OCI-LY7 (cell line): Measurements from ENCODE around the gene CD93. TPM values are rescaled to one million over a fixed set of nuclear protein-coding genes. Genes with fewer than 3 reads are reported as not detected.

Experiments
- BruUV-seq: library from RNA; stranded (reverse); fragments of 400-500 nt; replicated peaks from 2 replicates; lab custom pipeline; 2021; lab: Mats Ljungman, UMichigan
- CTCF ChIA-PET: fragments of 300-600 bp; sonication (Branson Sonifier 250); formaldehyde crosslinking; loops from one replicate; lab custom pipeline; 2022; ENCODE audit warnings: antibody characterized with exemption; ENCODE audit not compliant: unreplicated experiment; lab: Charles Lee
- POLR2A ChIA-PET: fragments of 300-600 bp; sonication (Branson Sonifier 250); formaldehyde crosslinking; loops from one replicate; lab custom pipeline; 2022; ENCODE audit warnings: antibody characterized with exemption; lab: Charles Lee
- DNase-seq: peaks from one replicate; pipeline ENCODE4 v3.0.0-alpha.2; 2015; ENCODE audit warnings: low spot score
- H2AFZ ChIP-seq: fragments of 200-600 bp; sonication (generic), shearing (Covaris generic); 2 replicates; pipeline ENCODE4 v1.6.1; 2014; ENCODE audit warnings: mild to moderate bottlenecking, antibody characterized with exemption, low read length, moderate library complexity
- H3K27ac ChIP-seq: fragments of 200-600 bp; sonication (generic); 2 replicates; pipeline ENCODE4 v1.5.1; 2014; ENCODE audit warnings: mixed run types, low read depth, mild to moderate bottlenecking, moderate library complexity, low read length, inconsistent platforms; ENCODE audit not compliant: poor library complexity, severe bottlenecking
- H3K36me3 ChIP-seq: fragments of 200-600 bp; sonication (generic); 2 replicates; pipeline ENCODE4 v1.6.1; 2014; ENCODE audit warnings: mild to moderate bottlenecking, antibody characterized with exemption, low read length, moderate library complexity, mixed read lengths; ENCODE audit not compliant: insufficient read depth
- H3K4me1 ChIP-seq: fragments of 200-600 bp; sonication (generic); 2 replicates; pipeline ENCODE4 v1.5.1; 2014; ENCODE audit warnings: mild to moderate bottlenecking, low read length; ENCODE audit not compliant: insufficient read depth, poor library complexity, severe bottlenecking
- H3K4me2 ChIP-seq: fragments of 200-600 bp; sonication (generic); 2 replicates; pipeline ENCODE4 v1.6.1; 2014; ENCODE audit warnings: mild to moderate bottlenecking, low read length
- H3K4me3 ChIP-seq: fragments of 200-600 bp; sonication (generic); 2 replicates; pipeline ENCODE4 v1.5.1; 2014; ENCODE audit warnings: mild to moderate bottlenecking, low read depth, low read length; ENCODE audit not compliant: poor library complexity, severe bottlenecking
- H3K79me2 ChIP-seq: fragments of 200-600 bp; sonication (generic); 2 replicates; pipeline ENCODE4 v1.6.1; 2016; ENCODE audit warnings: low read depth, mild to moderate bottlenecking, low read length, moderate library complexity, mixed read lengths; ENCODE audit not compliant: insufficient read depth
- H3K9me2 ChIP-seq: fragments of 200-600 bp; sonication (generic); 2 replicates; pipeline ENCODE4 v1.6.1; 2016; ENCODE audit warnings: mild to moderate bottlenecking, low read length, mixed read lengths; ENCODE audit not compliant: insufficient read depth
- H3K9me3 ChIP-seq: fragments of 200-600 bp; sonication (generic); 2 replicates; pipeline ENCODE4 v1.6.1; 2014; ENCODE audit warnings: mild to moderate bottlenecking, mixed run types, low read length, mixed read lengths
- H4K20me1 ChIP-seq: fragments of 200-600 bp; sonication (generic); 2 replicates; pipeline ENCODE4 v1.6.1; 2014; ENCODE audit warnings: mild to moderate bottlenecking, antibody characterized with exemption, low read length, moderate library complexity, mixed read lengths; ENCODE audit not compliant: insufficient read depth
- EZH2phosphoT487 ChIP-seq: fragments of 200-600 bp; sonication (generic); IDR thresholded peaks from 2 replicates; pipeline ENCODE4 v1.6.1; 2018; ENCODE audit warnings: low read depth, borderline replicate concordance, mild to moderate bottlenecking, mixed run types, antibody characterized with exemption, low read length, moderate library complexity, mixed read lengths
- intact Hi-C: fragments of 100-400 bp; cut with micrococcal nuclease; formaldehyde crosslinking; loops from one replicate; pipeline ENCODE4 v1.10.0; 2022; ENCODE audit not compliant: unreplicated experiment
- total RNA-seq, 2 experiments: library from RNA; depleted of rRNA in 1 of 2; stranded (reverse); fragments of >200 nt in 1 of 2; shearing (Covaris generic) in 1 of 2; gene quantifications; 2 replicates each; pipeline ENCODE4 v1.2.3, GENCODE V29; 2014 to 2022
- TF ChIP-seq, protein P1 (sequence below): fragments of 200-600 bp; sonication (generic); conservative IDR thresholded peaks from 2 replicates; pipeline ENCODE4 v1.5.1; 2014; ENCODE audit warnings: mild to moderate bottlenecking, antibody characterized with exemption, low read length, moderate library complexity, mixed read lengths

The CD93 gene
- total RNA-seq, 2 experiments from 2014 or later: not detected

DNA sequence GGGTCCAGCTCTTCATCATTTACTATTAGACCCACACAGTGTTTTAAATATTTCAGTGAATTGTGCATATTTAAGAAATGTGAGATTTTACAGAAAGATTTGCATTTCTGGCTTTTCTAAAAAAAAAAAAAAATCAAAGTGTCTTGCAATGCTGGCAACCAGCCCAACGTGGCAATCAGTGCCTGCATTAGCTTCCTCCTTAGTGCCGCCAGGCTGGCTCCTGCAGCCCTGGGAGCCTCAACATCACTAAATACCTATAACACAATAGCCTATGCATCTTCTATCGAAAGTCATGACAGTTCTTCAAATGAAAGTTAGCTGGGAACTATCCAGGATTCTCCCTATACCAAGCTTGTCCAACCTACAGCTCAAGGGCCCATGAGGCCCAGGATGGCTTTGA lies 9.4 kb upstream of the CD93 start:
- H3K9me2 ChIP-seq: no peaks in the 10 kb centered on the region
- H3K36me3 ChIP-seq: no peaks in the 10 kb centered on the region
- H3K79me2 ChIP-seq: no peaks in the 10 kb centered on the region
- H3K27ac ChIP-seq: no peak overlapping the region
- H3K4me3 ChIP-seq: no peak overlapping the region
- DNase-seq: no peak
- no peak overlapping the region for H2AFZ ChIP-seq
- POLR2A ChIA-PET: no interaction called here
- intact Hi-C loops: no loop called here
- H4K20me1 ChIP-seq: no peaks in the 10 kb centered on the region
- no peak overlapping the region for H3K4me2 ChIP-seq
- H3K9me3 ChIP-seq: no peaks in the 10 kb centered on the region
- CTCF ChIA-PET: no interaction called here
- H3K4me1 ChIP-seq: no peaks in the 10 kb centered on the region
- no TSS peak for BruUV-seq
- TF ChIP-seq EZH2phosphoT487: no peak
- TF ChIP-seq, protein P1, sequence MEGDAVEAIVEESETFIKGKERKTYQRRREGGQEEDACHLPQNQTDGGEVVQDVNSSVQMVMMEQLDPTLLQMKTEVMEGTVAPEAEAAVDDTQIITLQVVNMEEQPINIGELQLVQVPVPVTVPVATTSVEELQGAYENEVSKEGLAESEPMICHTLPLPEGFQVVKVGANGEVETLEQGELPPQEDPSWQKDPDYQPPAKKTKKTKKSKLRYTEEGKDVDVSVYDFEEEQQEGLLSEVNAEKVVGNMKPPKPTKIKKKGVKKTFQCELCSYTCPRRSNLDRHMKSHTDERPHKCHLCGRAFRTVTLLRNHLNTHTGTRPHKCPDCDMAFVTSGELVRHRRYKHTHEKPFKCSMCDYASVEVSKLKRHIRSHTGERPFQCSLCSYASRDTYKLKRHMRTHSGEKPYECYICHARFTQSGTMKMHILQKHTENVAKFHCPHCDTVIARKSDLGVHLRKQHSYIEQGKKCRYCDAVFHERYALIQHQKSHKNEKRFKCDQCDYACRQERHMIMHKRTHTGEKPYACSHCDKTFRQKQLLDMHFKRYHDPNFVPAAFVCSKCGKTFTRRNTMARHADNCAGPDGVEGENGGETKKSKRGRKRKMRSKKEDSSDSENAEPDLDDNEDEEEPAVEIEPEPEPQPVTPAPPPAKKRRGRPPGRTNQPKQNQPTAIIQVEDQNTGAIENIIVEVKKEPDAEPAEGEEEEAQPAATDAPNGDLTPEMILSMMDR: no peak

DNA sequence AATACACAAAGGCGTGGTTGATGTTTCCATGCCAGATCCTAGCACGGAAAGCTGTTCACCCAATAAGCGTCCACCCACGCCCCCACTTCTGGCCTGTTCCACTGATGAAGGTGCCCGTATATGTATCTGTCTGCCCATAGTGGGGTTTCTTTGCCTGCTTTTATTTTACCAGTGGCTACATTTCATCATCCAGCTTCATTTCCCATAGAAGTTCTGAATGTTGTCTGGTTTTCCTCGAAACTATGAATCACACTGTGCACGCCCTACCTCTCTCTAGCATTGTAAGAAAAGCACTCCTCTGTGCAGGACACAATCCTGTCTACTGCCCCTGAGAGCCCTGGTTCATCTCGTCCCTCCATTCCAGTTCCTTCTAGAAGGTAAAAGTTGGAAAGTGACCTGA lies 8.8 kb upstream of the CD93 start:
- no peak overlapping the region for H3K4me2 ChIP-seq
- intact Hi-C loops: no loop called here
- CTCF ChIA-PET: no interaction called here

DNA sequence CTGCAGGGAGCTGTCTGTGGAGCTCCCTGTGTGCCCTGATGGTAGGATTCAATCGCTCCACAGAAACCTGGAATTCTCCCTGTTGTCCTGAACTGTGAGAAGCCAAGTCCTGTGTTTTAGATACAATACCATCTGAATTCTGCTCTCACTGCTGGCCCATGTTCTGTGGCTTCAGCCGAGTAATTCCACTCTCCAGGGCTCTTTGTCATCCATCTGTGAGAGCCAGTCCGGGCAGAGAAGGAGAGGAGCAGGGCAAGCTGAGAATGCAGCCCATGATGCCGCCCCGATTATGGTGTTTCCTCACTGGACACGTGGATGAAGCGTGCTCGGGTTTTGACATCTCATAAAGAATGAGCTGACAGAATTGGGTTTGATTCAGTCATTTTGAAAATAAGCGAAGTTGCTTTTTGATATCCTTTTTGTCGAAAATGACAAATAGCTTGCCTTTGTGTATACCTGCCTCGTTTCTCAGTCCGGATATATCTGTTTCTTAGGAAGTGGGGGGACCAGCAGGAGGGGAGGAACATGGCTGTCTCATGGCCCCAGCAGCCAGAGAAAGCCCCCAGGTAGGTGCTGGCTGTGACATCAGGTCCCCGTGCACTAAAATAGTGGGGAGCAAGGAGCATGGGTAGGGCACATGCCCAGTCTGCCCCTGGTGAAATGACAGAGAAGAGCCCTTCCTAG lies 8.2 kb upstream of the CD93 start:
- Histone ChIP-seq H3K9me2 (no peaks in the 10 kb centered on the region), H2AFZ (no peak overlapping the region), H3K36me3 (no peaks in the 10 kb centered on the region), H3K4me1 (no peaks in the 10 kb centered on the region), H3K4me2 (no peak overlapping the region), H3K9me3 (no peaks in the 10 kb centered on the region), H3K4me3 (no peak overlapping the region), H3K79me2 (no peaks in the 10 kb centered on the region), H4K20me1 (no peaks in the 10 kb centered on the region), H3K27ac (no peak overlapping the region)
- no TSS peak for BruUV-seq
- no peak for DNase-seq
- intact Hi-C loops: no loop called here
- ChIA-PET POLR2A (no interaction called here), CTCF (no interaction called here)
- TF ChIP-seq, protein P1: no peak
- no peak for TF ChIP-seq EZH2phosphoT487

More for the DNA sequence above, 8.8 kb upstream of the CD93 start:
- H4K20me1 ChIP-seq: no peaks in the 10 kb centered on the region
- H3K9me3 ChIP-seq: no peaks in the 10 kb centered on the region
- no peak overlapping the region for H3K4me3 ChIP-seq
- no peak overlapping the region for H3K27ac ChIP-seq
- POLR2A ChIA-PET: no interaction called here
- no TSS peak for BruUV-seq
- H3K79me2 ChIP-seq: no peaks in the 10 kb centered on the region
- H2AFZ ChIP-seq: no peak overlapping the region
- no peaks in the 10 kb centered on the region for H3K4me1 ChIP-seq
- TF ChIP-seq EZH2phosphoT487: no peak
- TF ChIP-seq, protein P1: no peak
- no peaks in the 10 kb centered on the region for H3K36me3 ChIP-seq
- DNase-seq: no peak
- H3K9me2 ChIP-seq: no peaks in the 10 kb centered on the region
